DND-41 (cell line): ENCODE data around the gene SHOC1.

Experiments
- CTCF ChIP-seq: IDR thresholded peaks from 2 replicates; pipeline ENCODE4 v1.5.1; 2012; ENCODE audit warnings: borderline replicate concordance, low read length, moderate library complexity, mild to moderate bottlenecking; ENCODE audit not compliant: poor library complexity, severe bottlenecking; ENCODE audit errors: extremely low read depth
- EZH2 ChIP-seq: IDR thresholded peaks from 3 replicates; pipeline ENCODE4 v1.6.1; 2012; ENCODE audit warnings: borderline replicate concordance, low read depth, mild to moderate bottlenecking, moderate library complexity, low read length, inconsistent platforms; ENCODE audit not compliant: severe bottlenecking

GRCh38 chr9:111766066-111766465, 28.7 kb downstream of the SHOC1 start:
- TF ChIP-seq CTCF (no peak), EZH2 (no peak)
